WI38 (cell line): ENCODE measurements around the gene SPRY1.

Experiments
- H3K4me3 ChIP-seq: 2 replicates; pipeline ENCODE4 v1.5.1; 2011; ENCODE audit warnings: low read depth, mild to moderate bottlenecking, control low read depth, low read length
- TF ChIP-seq, protein P1 (sequence below): IDR thresholded peaks from 2 replicates; pipeline ENCODE4 v1.5.1; 2012; ENCODE audit warnings: low read depth, mild to moderate bottlenecking, control low read depth, low read length

Gene SPRY1, protein sequence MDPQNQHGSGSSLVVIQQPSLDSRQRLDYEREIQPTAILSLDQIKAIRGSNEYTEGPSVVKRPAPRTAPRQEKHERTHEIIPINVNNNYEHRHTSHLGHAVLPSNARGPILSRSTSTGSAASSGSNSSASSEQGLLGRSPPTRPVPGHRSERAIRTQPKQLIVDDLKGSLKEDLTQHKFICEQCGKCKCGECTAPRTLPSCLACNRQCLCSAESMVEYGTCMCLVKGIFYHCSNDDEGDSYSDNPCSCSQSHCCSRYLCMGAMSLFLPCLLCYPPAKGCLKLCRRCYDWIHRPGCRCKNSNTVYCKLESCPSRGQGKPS

DNA sequence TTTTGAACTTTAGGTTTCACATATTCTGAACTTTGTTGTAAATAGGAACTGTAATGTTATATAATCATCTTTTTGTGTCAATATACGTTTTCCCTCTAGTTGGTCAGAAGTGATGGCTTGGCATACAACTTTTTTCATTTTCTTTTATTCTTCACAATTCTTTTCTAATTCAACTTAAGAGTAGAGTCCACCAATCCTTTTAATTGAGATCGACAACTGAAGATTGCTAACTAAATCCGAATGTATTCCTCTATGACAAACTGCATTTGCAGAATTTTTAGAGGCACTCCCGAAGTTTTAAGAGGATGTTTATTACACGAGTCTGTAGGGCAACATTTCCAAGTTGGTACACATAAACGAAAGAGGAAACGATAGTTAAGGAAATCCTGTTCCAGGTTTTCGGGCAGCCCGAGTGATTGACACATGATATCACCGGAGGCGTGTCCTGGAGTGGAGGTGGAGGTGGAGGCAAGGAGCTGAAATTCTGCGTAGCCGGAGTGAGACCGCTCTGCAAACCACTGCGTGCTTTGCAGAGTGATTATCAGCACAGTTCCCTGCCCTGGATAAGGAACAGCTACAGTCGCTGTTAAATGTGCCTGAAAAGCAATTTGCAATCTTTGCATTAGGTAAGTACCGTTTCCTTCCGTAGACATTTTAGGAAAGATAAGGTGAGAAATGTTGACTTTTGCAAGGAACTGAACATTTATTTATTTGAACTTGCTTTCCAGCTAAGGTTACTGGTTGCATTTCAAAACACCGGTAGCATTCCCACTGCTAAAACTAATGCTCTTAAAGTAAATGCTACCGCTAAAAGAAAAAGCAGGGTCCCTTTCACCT lies at the start of gene SPRY1:
SPRY1 (plus strand) TSS at position 489 of the 837 bp plus-strand sequence. CDS start 4,797 bp downstream, outside the sequence.
- peak within 1 kb of the TSS; percentile 82 for H3K4me3 ChIP-seq
- TF ChIP-seq, protein P1, sequence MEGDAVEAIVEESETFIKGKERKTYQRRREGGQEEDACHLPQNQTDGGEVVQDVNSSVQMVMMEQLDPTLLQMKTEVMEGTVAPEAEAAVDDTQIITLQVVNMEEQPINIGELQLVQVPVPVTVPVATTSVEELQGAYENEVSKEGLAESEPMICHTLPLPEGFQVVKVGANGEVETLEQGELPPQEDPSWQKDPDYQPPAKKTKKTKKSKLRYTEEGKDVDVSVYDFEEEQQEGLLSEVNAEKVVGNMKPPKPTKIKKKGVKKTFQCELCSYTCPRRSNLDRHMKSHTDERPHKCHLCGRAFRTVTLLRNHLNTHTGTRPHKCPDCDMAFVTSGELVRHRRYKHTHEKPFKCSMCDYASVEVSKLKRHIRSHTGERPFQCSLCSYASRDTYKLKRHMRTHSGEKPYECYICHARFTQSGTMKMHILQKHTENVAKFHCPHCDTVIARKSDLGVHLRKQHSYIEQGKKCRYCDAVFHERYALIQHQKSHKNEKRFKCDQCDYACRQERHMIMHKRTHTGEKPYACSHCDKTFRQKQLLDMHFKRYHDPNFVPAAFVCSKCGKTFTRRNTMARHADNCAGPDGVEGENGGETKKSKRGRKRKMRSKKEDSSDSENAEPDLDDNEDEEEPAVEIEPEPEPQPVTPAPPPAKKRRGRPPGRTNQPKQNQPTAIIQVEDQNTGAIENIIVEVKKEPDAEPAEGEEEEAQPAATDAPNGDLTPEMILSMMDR, result no peak

DNA sequence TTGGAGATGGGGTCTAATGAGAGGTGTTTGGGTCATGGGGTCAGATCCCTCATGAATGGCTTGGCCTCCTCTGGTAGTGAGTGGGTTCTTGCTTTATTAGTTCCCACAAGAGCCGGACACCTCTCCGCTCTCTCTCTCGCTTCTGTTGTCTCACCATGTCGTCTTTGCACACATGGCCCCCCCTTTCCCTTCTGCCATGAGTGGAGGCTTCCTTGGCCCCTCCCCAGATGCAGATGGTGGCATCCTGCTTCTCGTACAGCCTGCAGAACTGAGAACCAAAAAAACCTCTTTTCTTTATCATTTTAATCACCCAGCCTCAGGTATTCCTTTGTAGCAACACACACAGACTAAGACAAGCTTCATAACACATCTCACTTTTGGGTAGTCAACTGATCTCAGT lies 49.6 kb upstream of the SPRY1 start:
- H3K4me3 ChIP-seq, result no peak overlapping the region
- TF ChIP-seq, protein P1, result no peak

DNA sequence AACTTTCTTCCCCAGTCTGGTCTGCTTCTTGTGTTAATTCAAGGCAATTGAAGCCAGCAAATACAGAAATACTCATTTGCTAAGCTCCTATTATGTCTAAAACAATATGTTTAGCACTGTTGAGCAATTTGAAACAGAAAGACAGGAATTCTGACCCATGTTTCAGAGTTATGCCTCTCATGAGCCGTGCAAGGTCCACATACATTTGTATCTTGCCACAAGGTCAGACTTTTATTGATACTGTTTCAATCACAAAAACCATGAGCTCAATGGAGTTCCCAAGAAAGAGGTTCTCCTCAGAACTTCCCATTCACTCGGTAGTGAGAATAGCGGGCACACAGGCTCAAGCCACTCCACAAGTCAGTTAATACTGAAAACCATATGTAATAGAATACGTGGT lies 47.6 kb upstream of the SPRY1 start:
- TF ChIP-seq, protein P1, result no peak
- no peak overlapping the region for H3K4me3 ChIP-seq

DNA sequence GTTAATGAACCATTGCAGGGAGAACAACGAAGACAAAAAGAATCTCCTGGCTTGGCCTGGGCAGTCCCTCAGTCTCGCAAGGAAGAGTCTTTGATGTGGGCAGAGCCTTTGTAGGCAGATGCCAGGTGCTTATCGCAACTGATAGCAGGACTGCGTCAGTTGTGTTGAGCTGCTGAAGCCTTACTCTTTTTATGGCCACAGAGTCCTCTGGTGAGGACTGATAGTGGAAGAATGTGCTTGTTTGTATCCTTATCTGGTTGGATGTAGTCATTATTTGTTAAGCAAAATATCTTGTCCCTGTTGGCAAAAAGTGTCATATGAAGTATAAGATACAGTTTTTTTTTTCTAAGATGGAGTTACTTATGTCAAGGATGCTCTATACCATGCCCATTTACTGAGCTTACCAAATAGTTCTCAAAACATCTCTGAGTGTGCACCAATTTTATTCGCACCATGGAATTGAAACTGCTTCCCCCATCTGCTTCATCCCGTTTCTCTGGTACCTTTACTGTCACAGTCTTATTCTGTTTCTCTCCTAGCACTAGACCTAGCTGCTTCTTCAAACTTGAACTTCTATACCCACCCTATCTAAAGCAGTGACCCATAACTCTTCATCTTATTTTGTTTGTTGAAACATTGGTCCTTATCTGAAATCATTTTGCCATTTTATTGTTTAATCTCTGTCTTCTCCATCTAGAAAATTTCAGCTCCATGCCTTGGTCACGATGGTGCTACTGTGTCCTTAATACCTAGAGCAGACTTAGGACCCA lies 47.0 kb upstream of the SPRY1 start:
- no peak overlapping the region for H3K4me3 ChIP-seq
- TF ChIP-seq, protein P1, result no peak

DNA sequence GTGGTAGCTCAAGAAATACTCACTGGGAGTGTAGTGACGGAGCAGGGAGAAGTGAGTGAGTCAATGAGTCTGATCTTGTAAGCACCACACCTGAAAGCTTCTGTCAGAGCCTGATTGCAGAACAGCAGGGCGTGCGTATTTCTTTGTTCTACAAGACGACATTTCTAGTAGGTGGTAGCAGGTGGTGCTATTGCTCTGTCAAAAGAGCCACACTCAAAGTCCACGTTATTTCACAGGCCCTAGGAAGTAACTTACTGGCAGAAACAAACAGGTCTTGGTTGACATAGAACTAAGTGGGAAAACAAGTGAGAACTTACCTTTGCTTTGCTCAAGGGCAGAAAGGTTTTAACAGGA lies 46.4 kb upstream of the SPRY1 start:
- H3K4me3 ChIP-seq, result no peak overlapping the region
- TF ChIP-seq, protein P1, result no peak

DNA sequence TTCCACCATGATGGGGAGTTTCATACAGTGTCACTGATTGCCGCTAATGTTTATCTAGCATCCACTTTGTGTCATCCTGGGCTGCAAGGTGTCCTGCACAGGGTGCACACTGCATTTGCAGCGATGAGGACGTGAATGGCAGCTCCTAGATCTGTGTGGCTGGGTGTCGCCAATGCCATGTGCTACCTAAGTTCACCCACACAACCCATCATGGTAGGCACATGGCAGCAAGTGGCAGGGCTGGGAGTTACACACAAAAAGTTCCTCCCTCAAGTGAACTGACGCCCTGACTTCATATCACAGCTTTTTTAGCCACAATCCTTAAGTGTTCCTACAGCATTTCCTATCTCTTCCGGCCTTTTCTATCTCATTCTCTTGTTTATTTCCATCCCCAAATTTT lies 45.9 kb upstream of the SPRY1 start:
- TF ChIP-seq, protein P1, result no peak
- H3K4me3 ChIP-seq, result no peak overlapping the region
